ENCODE data around the gene RPS24.

The RPS24 gene

GRCh38 chr10:78025685-78026364 is 7.8 kb upstream of the RPS24 start:
- no peak for DNase-seq (ENCODE audit: low read depth in 2 of 2)

- no peak for DNase-seq (ENCODE audit: low read depth in 2 of 2)
These were observed 5.0 kb upstream of the RPS24 start for GRCh38 chr10:78028438-78029268.

GRCh38 chr10:78029269-78030226 is 4.1 kb upstream of the RPS24 start, which contains the start of gene POLR3A:
TSS of gene POLR3A (minus strand) at chr10:78029515. CDS start at chr10:78029407, 108 bp downstream.
- DNase-seq (ENCODE audit: low read depth in 2 of 2) = peak; percentile 86

GRCh38 chr10:78033387-78033636 is 351 bp upstream of the RPS24 start:
- DNase-seq (ENCODE audit: low read depth in 2 of 2) = no peak

- no peak for DNase-seq (ENCODE audit: low read depth in 2 of 2)
These were observed 1.4 kb downstream of the RPS24 start for GRCh38 chr10:78035025-78035424.

- no peak for DNase-seq (ENCODE audit: low read depth in 2 of 2)
These were observed 1.8 kb downstream of the RPS24 start for GRCh38 chr10:78035437-78035836.

- DNase-seq (ENCODE audit: low read depth in 2 of 2) = no peak
These were observed 2.4 kb downstream of the RPS24 start for GRCh38 chr10:78035933-78036583.

- no peak for DNase-seq (ENCODE audit: low read depth in 2 of 2)
These were observed 4.4 kb downstream of the RPS24 start for GRCh38 chr10:78038105-78038504.

- DNase-seq (ENCODE audit: low read depth in 2 of 2) = no peak
These were observed 5.3 kb downstream of the RPS24 start for GRCh38 chr10:78038791-78039547.

GRCh38 chr10:78039743-78040142 is 6.1 kb downstream of the RPS24 start:
- DNase-seq (ENCODE audit: low read depth in 2 of 2) = no peak

GRCh38 chr10:78041170-78042057 is 7.8 kb downstream of the RPS24 start:
- DNase-seq (ENCODE audit: low read depth in 2 of 2) = no peak

- no peak for DNase-seq (ENCODE audit: low read depth in 2 of 2)
These were observed 8.5 kb downstream of the RPS24 start for GRCh38 chr10:78042058-78042751.

- no peak for DNase-seq (ENCODE audit: low read depth in 2 of 2)
These were observed 9.1 kb downstream of the RPS24 start for GRCh38 chr10:78042752-78043104.

- no peak for DNase-seq (ENCODE audit: low read depth in 2 of 2)
These were observed 10.5 kb downstream of the RPS24 start for GRCh38 chr10:78044179-78044578.

GRCh38 chr10:78044699-78045098 is 11.0 kb downstream of the RPS24 start:
- DNase-seq (ENCODE audit: low read depth in 2 of 2) = no peak

- DNase-seq (ENCODE audit: low read depth in 2 of 2) = no peak
These were observed 11.6 kb downstream of the RPS24 start for GRCh38 chr10:78045237-78045636.

- DNase-seq (ENCODE audit: low read depth in 2 of 2) = no peak
These were observed 12.2 kb downstream of the RPS24 start for GRCh38 chr10:78045856-78046255.

- no peak for DNase-seq (ENCODE audit: low read depth in 2 of 2)
These were observed 13.1 kb downstream of the RPS24 start for GRCh38 chr10:78046711-78047269.

GRCh38 chr10:78047314-78047891 is 13.7 kb downstream of the RPS24 start:
- DNase-seq (ENCODE audit: low read depth in 2 of 2) = peak; percentile 67 to 87

Data from activated CD4-positive, alpha-beta T cell treated with anti-CD3 and anti-CD28 coated beads for 24 hours (primary cell).